ENCODE results near the gene HSF2. TPM values are rescaled to one million over a fixed set of nuclear protein-coding genes. Genes with fewer than 3 reads are reported as not detected.

Gene HSF2
- total RNA-seq, 2 donors from 2014 or later = 14.3 to 18.9 TPM

- peaks cover 0 to 5% of the 10 kb centered on the region in 2 donors for H3K4me1 Mint-ChIP-seq (ENCODE audit: low read depth in 2 of 2)
- no peak for DNase-seq (ENCODE audit: low spot score)
- H3K27me3 Mint-ChIP-seq = peaks cover 27 to 47% of the 10 kb centered on the region in 2 donors
- H3K9me3 Mint-ChIP-seq = no peaks in the 10 kb centered on the region
- ATAC-seq = no peak
- H3K4me3 Mint-ChIP-seq = no peak overlapping the region
- H3K36me3 Mint-ChIP-seq = no peaks in the 10 kb centered on the region
- no peak overlapping the region for H3K27ac Mint-ChIP-seq
Measured at GRCh38 chr6:122385857-122386612, 13.4 kb upstream of the HSF2 start.

- DNase-seq (ENCODE audit: low spot score) (no peak), ATAC-seq (no peak)
- Mint-ChIP-seq H3K27me3 (peaks cover 14 to 27% of the 10 kb centered on the region in 2 donors), H3K9me3 (no peaks in the 10 kb centered on the region), H3K27ac (no peak overlapping the region), H3K4me1 (ENCODE audit: low read depth in 2 of 2) (no peaks in the 10 kb centered on the region), H3K4me3 (no peak overlapping the region), H3K36me3 (no peaks in the 10 kb centered on the region)
Measured at GRCh38 chr6:122388945-122389344, 10.5 kb upstream of the HSF2 start.

GRCh38 chr6:122389704-122390372, 9.6 kb upstream of the HSF2 start:
- ATAC-seq (no peak), DNase-seq (ENCODE audit: low spot score) (no peak)
- no peak overlapping the region for H3K4me3 Mint-ChIP-seq
- no peak overlapping the region for H3K27ac Mint-ChIP-seq
- peaks cover 15 to 22% of the 10 kb centered on the region in 2 donors for H3K27me3 Mint-ChIP-seq
- no peaks in the 10 kb centered on the region for H3K36me3 Mint-ChIP-seq
- H3K4me1 Mint-ChIP-seq (ENCODE audit: low read depth in 2 of 2) = no peaks in the 10 kb centered on the region
- H3K9me3 Mint-ChIP-seq = no peaks in the 10 kb centered on the region

- no peak for ATAC-seq
- H3K4me1 Mint-ChIP-seq (ENCODE audit: low read depth in 2 of 2) = no peaks in the 10 kb centered on the region
- H3K27ac Mint-ChIP-seq = peak overlapping the region in 1 of 2 donors; percentile 52
- no peak for DNase-seq (ENCODE audit: low spot score)
- H3K36me3 Mint-ChIP-seq = no peaks in the 10 kb centered on the region
- peaks cover 8 to 13% of the 10 kb centered on the region in 2 donors for H3K27me3 Mint-ChIP-seq
- H3K9me3 Mint-ChIP-seq = no peaks in the 10 kb centered on the region
- no peak overlapping the region for H3K4me3 Mint-ChIP-seq
Measured at GRCh38 chr6:122392564-122393350, 6.7 kb upstream of the HSF2 start.

- peak overlapping the region in 1 of 2 donors; percentile 52 for H3K27ac Mint-ChIP-seq
- DNase-seq (ENCODE audit: low spot score) (no peak), ATAC-seq (peak; percentile 78 to 98)
- no peaks in the 10 kb centered on the region for H3K9me3 Mint-ChIP-seq
- H3K4me1 Mint-ChIP-seq (ENCODE audit: low read depth in 2 of 2) = no peaks in the 10 kb centered on the region
- no peaks in the 10 kb centered on the region for H3K36me3 Mint-ChIP-seq
- peaks cover 8 to 13% of the 10 kb centered on the region in 2 donors for H3K27me3 Mint-ChIP-seq
- H3K4me3 Mint-ChIP-seq = no peak overlapping the region
Measured at GRCh38 chr6:122393351-122393896, 6.0 kb upstream of the HSF2 start.

GRCh38 chr6:122394016-122394415, 5.4 kb upstream of the HSF2 start:
- H3K36me3 Mint-ChIP-seq = no peaks in the 10 kb centered on the region
- peak overlapping the region in 1 of 2 donors; percentile 52 for H3K27ac Mint-ChIP-seq
- no peaks in the 10 kb centered on the region for H3K9me3 Mint-ChIP-seq
- no peak overlapping the region for H3K4me3 Mint-ChIP-seq
- peaks cover 0 to under 1% of the 10 kb centered on the region in 2 donors for H3K4me1 Mint-ChIP-seq (ENCODE audit: low read depth in 2 of 2)
- ATAC-seq (no peak), DNase-seq (ENCODE audit: low spot score) (no peak)
- H3K27me3 Mint-ChIP-seq = peaks cover 8 to 13% of the 10 kb centered on the region in 2 donors

GRCh38 chr6:122399055-122399347, 451 bp upstream of the HSF2 start:
- Mint-ChIP-seq H3K36me3 (peaks cover 4% of the 10 kb centered on the region), H3K9me3 (no peaks in the 10 kb centered on the region), H3K27me3 (peaks cover 0 to 6% of the 10 kb centered on the region in 2 donors), H3K4me1 (ENCODE audit: low read depth in 2 of 2) (peaks cover 20 to 21% of the 10 kb centered on the region in 2 donors), H3K27ac (peak overlapping the region; percentile 87 to 91), H3K4me3 (peak overlapping the region; percentile 97)
- no peak for ATAC-seq
- DNase-seq (ENCODE audit: low spot score) = no peak

GRCh38 chr6:122400121-122400450, 634 bp downstream of the HSF2 start:
- DNase-seq (ENCODE audit: low spot score) (no peak), ATAC-seq (no peak)
- Mint-ChIP-seq H3K4me3 (peak overlapping the region; percentile 97), H3K27me3 (peaks cover 0 to 3% of the 10 kb centered on the region in 2 donors), H3K36me3 (peaks cover 9% of the 10 kb centered on the region), H3K9me3 (no peaks in the 10 kb centered on the region), H3K27ac (peak overlapping the region; percentile 87 to 91), H3K4me1 (ENCODE audit: low read depth in 2 of 2) (peaks cover 25 to 30% of the 10 kb centered on the region in 2 donors)

GRCh38 chr6:122400462-122401089, 1.1 kb downstream of the HSF2 start:
- H3K4me3 Mint-ChIP-seq = peak overlapping the region; percentile 97
- H3K4me1 Mint-ChIP-seq (ENCODE audit: low read depth in 2 of 2) = peaks cover 25 to 30% of the 10 kb centered on the region in 2 donors
- H3K9me3 Mint-ChIP-seq = no peaks in the 10 kb centered on the region
- H3K27ac Mint-ChIP-seq = peak overlapping the region; percentile 87 to 91
- peaks cover 9% of the 10 kb centered on the region for H3K36me3 Mint-ChIP-seq
- no peak for DNase-seq (ENCODE audit: low spot score)
- H3K27me3 Mint-ChIP-seq = peaks cover 0 to under 1% of the 10 kb centered on the region in 2 donors
- no peak for ATAC-seq

GRCh38 chr6:122401104-122401503, 1.7 kb downstream of the HSF2 start:
- no peaks in the 10 kb centered on the region for H3K27me3 Mint-ChIP-seq
- peak overlapping the region; percentile 87 to 91 for H3K27ac Mint-ChIP-seq
- H3K36me3 Mint-ChIP-seq = peaks cover 12% of the 10 kb centered on the region
- H3K9me3 Mint-ChIP-seq = no peaks in the 10 kb centered on the region
- peaks cover 27 to 34% of the 10 kb centered on the region in 2 donors for H3K4me1 Mint-ChIP-seq (ENCODE audit: low read depth in 2 of 2)
- no peak for ATAC-seq
- H3K4me3 Mint-ChIP-seq = peak overlapping the region; percentile 97
- no peak for DNase-seq (ENCODE audit: low spot score)

GRCh38 chr6:122404444-122404843, 5.0 kb downstream of the HSF2 start:
- no peak overlapping the region for H3K4me3 Mint-ChIP-seq
- H3K27me3 Mint-ChIP-seq = no peaks in the 10 kb centered on the region
- H3K36me3 Mint-ChIP-seq = peaks cover 22% of the 10 kb centered on the region
- no peak for ATAC-seq
- peaks cover 39 to 51% of the 10 kb centered on the region in 2 donors for H3K4me1 Mint-ChIP-seq (ENCODE audit: low read depth in 2 of 2)
- peaks cover 3% of the 10 kb centered on the region for H3K9me3 Mint-ChIP-seq
- no peak overlapping the region for H3K27ac Mint-ChIP-seq
- no peak for DNase-seq (ENCODE audit: low spot score)

GRCh38 chr6:122405417-122405816, 6.0 kb downstream of the HSF2 start:
- ATAC-seq = no peak
- Mint-ChIP-seq H3K4me1 (ENCODE audit: low read depth in 2 of 2) (peaks cover 40 to 58% of the 10 kb centered on the region in 2 donors), H3K27me3 (no peaks in the 10 kb centered on the region), H3K4me3 (no peak overlapping the region), H3K27ac (no peak overlapping the region), H3K9me3 (peaks cover 3% of the 10 kb centered on the region), H3K36me3 (peaks cover 22% of the 10 kb centered on the region)
- no peak for DNase-seq (ENCODE audit: low spot score)

- Mint-ChIP-seq H3K27me3 (no peaks in the 10 kb centered on the region), H3K4me1 (ENCODE audit: low read depth in 2 of 2) (peaks cover 33 to 59% of the 10 kb centered on the region in 2 donors), H3K27ac (no peak overlapping the region), H3K9me3 (peaks cover 3% of the 10 kb centered on the region), H3K4me3 (no peak overlapping the region), H3K36me3 (peaks cover 24% of the 10 kb centered on the region)
- ATAC-seq (no peak), DNase-seq (ENCODE audit: low spot score) (no peak)
Measured at GRCh38 chr6:122406187-122406586, 6.7 kb downstream of the HSF2 start.

Data from natural killer cell treated with Interleukin-12 subunit alpha and Interleukin-12 subunit beta and Interleukin-15 and Interleukin-18, amount 100 ng/mL, for 72 hours (primary cell).